HG02571 (cell line): ENCODE results near the gene CHID1.

ENCODE experiments used
- ATAC-seq: cut with Tn5 transposase; IDR thresholded peaks from one replicate; pipeline ENCODE4 v1.9.1; 2021; ENCODE audit warnings: mild to moderate bottlenecking, moderate library complexity; ENCODE audit not compliant: unreplicated experiment

CHID1 gene

DNA sequence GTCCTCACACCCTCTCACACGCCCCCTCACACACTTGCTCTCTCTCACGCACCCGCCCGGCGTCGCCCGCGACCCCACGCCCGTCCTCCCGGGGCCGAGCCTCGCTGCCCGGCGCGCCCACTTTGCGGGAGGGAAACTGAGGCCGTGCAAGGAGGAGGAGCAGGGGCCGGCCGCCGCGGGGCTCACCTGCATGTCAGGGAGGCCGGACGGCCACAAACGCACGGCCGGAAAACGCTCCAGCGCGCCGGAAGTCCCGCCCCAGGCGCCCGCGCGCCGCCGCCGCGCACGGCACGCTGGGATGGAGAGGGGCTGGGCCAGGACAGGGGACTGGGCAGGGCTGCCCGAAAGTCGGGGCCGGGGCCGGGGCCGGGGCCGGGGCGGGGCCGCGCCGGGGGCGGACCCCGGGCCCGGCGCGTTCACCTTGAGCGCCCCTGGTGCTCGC lies at the start of gene CHID1:
Gene CHID1, minus strand, starts transcription at position 222 of the 442 bp plus-strand sequence. CDS start 5,994 bp downstream, outside the sequence.
- peak; percentile 78 for ATAC-seq

DNA sequence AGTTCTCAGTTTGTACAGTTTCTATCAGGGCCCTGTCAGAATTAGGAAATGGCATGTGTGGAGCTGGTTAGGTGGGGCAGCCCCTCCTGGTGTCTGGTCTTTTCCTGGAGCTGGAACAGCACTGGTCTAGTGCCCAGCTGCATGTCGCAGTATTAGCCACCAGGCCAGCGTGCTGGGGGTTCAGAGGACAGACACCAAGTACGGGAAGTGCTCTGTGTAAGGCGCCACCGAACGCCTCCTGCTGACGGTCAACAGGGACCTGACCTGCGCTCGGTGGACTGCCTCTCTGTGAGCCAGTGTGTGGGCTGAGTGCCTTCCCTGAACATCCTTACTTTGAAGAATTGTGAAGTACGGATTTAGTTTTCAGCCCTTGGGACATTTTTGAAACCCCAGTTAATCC lies 49.0 kb upstream of the CHID1 start:
- ATAC-seq, result no peak

DNA sequence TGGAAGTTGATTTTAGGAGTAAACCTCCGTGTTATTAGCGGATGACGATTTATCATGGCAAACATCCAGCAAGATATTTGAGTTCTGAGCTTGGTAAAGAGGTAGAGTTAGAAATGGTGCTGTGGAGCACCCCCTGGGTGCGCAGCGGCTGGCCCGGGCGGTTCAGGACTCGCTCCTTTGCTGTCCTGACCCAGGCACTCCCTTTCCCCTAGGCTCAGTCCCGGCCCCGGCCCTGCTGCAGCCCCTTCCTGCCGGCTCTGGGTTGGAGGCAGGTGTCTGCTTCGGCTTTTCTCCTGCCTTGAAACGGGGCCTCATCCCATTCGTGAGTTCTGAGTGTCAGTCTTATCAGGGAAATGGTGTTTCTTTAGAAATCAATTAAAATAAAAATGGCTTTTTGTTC lies 48.4 kb upstream of the CHID1 start:
- no peak for ATAC-seq

DNA sequence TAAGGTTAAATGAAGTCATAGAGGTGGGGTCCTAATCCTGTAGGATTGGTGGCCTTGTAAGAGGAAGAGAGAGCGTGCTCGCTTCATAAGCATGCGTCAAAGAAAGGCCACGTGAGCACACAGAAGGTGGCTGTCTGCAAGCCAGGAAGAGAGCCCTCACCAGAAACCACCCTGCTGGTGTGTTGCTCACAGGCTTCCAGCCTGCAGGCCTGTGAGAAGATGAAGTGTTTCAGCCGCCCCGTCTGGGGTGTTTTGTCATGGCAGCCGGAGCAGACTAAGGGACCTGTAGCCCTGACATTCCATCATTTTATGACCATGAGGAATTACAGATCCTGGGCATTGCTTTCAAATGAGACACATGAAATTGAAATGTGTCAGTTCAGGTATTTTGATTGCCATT lies 47.5 kb upstream of the CHID1 start:
- ATAC-seq, result no peak

DNA sequence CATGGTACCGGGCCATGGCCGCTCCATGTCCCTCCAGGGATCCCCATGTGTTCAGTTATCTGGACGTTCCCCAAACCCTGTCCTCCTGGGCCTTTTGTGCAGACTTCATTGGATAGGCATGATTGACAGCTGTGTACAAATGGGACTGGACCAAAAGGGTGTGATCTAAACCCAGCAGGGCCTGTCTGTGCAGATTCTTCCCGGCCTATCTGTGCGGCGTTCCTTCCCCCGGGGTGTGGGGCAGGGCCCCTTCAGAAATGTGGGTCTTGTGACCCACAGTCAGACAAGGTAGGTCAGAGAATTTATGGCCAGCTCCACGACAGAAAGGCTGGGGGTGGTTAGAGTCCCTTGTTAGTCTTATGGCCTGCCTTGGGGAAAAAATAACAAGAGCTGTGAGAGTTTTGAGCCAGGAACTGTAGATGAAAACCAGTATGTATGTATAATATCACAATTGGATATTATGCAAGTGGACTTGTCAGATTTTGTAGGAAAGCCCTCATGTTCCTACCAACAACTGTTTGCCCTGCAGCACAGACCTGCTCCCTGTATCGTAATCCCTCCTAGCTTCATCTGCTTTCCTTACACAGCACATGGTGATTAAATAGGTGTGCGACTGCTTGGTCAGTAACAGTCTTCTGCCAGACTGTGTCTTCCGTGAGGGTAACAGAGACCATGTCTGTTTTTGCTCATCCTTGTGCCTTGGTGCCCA lies 46.8 kb upstream of the CHID1 start:
- no peak for ATAC-seq

DNA sequence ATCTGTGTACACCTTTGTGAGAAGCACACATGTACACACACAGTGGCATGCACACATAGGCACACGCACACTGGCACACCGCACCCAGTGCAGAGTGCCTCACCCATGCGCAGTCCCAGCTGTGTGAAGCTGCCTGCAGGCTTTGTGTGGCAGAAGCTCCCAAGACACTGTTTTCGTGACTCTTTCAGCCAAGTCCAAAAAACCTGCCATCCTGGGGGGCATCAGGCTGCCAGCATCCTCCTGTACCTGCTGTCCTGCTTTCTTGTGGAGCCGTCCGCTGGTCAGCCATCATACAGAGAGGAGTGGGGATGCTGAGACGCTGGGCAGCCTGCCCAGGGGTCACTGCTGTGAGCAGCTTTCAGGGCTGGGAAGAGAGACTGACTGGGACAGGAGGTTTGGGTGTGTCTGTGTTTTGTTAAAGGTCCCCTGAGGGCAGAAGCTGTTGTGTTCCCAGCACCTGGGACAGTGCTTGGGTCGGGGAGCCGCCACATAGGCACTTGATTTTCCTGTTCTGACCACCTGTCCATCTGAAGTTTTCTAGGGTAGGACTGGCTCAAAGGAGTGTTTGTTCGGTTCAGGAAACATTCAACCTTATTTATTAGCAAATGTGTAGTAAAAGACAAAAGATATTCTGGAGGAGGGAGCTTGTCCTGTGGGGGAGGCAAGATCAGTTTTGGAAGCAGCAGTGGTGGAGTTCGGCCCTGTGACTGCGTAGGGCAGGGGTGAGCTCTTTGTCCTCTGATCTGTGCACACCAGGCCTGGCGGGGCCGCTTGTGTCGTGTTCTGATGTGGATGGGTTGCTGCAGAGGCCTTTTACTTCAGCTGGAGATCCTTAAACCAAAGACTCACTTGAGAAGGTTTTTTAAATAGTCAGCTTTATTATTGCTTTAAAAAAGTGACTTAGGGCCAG lies 44.8 kb upstream of the CHID1 start:
- ATAC-seq, result no peak

DNA sequence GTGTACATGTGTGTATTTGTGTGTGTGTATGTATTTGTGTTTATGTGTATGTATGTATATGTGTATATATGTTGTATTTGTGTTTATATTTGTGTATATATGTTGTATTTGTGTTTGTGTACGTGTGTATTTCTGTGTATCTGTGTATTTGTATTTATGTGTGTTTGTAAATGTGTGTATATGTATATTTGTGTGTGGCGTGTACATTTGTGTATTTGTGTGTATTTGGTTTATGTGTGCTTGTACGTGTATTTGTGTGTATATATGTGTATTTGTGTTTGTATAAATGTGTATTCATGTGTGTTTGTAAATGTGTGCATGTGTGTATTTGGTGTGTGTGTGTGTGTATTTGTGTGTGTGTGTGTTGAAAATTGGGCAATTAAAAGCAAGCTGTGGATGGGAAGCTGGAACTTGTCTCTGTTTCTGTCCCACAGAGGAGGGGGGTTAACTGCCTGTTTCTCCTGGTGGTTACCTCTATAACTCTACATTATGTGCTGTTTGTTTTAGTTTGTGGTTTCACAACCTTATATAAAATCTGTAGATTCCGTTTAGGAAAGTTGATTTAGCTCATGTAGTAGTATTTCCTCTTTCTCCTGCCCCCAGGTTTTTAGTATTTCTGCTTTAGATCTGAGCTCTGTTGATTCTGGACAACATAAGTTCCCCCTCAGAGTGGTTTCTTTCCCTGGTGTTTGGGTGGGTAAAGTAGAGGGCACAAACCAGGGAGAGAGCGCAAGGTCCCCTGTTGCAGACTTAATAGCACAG lies 44.0 kb upstream of the CHID1 start:
- no peak for ATAC-seq

DNA sequence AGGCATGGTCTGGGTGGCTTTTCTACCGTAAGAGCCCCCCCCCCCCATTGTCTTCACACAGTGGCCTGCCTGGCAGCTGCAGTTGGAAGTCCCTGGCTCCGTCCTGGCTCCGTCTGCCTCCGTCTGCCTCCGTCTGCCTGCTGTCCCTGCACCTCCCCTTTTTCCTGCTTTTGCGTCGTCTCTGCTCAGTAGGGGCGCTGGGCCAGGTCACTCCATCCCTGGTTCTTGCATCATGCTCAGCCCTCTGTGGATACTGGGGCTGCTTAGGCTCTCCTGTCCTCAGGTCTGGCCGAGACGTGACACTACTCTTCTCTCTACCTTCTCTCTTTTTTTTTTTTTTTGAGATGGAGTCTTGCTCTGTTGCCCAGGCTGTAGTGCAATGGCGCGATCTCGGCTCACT lies 42.9 kb upstream of the CHID1 start:
- no peak for ATAC-seq

DNA sequence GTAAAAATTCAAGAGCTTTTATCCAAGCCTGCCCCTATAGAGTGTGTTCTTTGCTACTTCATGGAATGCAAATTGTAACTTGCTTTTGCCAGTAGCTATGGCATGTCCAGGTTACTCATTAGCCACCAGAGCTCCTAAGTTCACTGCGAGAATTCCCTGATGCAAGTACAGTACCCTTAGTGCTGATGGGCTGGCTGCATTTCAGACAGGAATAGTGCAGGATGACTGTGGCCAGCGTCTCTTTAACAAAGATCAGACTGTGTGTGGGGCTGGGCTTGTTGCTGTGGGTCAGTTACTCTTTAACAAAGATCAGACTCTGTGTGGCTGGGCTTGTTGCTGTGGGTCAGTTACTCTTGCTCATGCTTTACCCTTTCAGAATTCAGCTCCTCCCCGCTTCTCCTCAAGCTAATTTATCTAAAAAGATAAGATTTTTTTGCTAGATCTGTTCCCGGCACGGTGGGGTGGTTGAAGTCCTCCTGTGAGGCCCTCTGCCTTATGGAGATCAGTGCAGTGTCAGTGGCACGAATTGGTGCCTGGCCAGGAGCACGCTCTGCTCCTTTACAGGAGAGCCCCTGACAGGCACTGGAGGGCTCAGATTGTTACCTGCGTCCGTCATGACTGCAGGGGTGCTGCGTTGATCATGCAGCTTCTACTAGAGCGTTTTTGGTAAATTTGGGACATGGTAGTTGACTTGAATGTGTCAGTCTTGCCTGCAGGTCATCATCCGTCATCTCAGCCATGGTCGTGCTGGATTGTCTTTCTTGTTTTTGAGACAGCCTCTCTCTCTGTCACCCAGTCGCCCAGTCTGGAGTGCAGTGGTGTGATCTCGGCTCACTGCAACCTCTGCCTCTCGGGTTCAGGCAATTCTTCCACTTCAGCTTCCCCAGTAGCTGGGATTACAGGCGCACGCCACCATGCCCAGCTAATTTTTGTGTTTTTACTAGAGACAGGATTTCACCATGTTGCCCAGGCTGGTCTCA lies 42.1 kb upstream of the CHID1 start:
- ATAC-seq, result no peak

DNA sequence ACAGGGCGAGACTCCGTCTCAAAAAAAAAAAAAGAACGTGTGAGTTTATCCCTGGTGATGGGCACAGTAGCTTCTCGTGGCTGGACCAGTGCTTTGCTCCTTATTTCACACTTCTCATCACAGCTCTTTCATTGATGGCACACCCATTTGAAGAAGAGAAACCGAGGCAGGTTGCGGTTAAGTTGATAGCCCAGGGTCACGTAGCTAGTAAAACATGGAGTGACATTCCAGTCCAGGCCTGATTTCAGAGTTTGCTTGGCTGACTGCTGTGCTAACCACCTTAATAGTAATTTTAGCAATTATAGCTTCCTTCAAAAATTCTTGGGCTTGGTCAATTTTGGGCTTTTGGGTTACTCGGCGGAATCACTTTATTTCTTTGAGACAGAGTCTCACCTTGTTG lies 40.9 kb upstream of the CHID1 start:
- no peak for ATAC-seq

DNA sequence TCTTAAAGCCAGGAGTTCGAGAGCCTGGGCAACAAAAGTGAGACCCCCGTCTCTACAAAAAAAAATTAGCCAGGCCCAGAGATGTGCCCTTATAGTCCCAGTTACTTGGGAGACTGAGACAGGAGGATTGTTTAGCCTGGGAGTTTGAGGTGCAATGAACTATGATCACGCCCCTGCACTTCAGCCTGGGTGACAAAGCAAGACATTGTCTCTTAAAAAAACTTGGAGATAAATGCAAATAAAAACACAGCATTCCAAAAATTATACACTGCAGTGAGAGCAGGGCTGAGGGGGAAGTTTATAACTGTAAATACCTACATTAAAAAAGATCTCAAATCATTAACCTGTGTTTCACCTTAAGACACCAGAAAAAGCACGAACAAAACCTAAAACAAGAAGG lies 37.1 kb upstream of the CHID1 start:
- no peak for ATAC-seq

DNA sequence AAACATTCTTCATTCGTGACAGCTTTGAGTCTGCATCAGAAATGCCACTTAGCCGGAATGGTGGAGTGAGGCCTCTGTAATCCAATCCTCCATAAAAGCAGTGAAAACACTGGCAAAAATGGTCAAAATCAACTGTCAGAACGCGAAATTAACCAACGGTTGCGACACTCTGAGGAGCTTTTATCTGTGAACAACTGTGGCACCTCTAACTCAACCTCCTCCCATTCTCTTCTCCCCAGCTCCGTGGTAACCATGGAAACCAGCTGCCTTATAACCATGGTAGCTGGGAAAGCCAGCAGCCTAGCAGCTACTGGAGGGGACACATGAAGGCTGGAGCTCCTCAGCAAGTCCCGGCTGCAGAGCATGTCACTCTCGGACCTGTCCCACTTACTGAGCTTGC lies 35.4 kb upstream of the CHID1 start:
- no peak for ATAC-seq

DNA sequence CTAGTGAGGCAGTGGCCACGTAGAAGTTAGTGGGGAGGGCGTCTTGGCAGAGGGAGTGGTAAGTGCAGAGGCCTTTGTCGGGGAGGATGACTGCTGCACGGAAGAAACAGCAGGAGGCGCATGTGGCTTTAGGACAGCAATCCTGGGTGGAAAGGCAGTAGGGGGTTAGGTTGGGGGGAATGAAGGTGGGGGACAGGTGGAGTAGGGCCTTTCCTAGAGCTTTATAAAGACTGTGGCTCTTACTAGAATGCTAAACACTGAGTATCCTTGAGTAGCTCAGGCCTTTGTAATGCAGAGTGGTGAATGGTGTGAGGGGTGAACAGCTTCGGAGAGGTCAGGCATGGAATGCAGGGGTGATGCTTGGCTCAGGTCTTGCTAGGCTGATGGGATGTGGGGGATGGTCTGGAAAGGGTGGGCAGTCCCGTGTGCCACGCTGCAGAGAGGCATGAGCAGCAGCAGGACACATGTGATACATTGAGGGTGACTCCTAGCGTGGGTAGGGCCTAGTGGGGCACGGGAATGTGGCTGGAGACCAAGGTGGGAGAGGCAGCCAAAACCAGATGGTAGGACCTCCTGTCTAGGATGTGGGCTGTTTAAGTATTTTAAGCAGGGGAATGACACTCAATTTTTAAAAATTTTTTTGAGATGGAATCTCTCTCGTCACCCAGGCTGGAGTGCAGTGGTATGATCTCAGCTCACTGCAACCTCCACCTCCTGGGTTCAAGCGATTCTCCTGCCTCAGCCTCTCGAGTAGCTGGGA lies 34.3 kb upstream of the CHID1 start:
- ATAC-seq, result no peak

DNA sequence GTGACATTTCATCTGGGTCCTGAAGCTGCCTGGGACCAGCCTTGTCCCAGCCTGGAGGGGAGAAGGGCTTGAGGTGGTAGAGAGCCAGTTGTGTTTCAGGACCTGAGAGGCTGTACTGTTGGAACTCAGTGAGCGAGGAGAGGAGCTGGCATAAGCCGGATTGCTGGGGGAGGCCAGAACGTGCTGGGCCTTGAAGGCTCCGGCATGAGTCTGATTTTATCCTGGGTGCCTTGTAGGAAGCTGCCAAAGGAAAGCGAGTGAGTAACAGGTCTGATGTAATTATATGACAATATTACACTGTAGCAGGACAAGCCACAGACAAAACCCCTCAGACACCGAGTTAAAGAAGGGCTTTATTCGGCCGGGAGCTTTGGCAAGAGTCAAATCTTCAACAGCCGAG lies 32.2 kb upstream of the CHID1 start:
- ATAC-seq, result no peak

DNA sequence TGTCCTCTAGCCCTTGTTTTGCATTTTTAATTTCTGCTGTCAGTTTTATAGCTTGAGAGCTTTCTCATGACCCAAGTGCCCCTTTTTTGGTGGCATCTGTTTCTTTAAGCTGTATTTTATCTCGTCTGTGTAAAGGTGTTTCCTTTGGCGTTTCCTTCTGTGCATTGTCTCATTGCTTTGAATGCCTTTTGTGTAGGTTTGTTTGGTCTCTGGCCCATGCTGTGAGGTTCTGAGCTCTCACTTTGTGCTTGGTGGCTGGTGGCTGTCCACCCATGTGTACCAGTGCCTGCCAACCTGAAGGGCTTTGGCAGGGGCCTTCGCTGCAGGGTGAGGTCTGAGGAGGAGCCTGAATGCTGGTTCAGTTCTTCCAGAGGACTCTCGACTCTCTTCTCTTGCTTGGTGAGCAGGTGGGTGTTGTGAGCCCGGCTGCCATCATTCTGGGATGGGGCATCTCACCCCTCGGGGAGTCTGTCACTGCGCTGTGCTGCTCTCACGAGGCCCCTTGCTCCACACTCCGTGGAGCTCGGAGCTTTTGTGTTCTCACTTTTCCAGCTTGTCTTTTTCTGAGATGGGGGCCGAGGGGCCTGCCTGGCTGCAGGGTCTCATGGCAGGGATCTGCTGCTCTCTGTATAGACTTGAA lies 30.0 kb upstream of the CHID1 start:
- no peak for ATAC-seq

DNA sequence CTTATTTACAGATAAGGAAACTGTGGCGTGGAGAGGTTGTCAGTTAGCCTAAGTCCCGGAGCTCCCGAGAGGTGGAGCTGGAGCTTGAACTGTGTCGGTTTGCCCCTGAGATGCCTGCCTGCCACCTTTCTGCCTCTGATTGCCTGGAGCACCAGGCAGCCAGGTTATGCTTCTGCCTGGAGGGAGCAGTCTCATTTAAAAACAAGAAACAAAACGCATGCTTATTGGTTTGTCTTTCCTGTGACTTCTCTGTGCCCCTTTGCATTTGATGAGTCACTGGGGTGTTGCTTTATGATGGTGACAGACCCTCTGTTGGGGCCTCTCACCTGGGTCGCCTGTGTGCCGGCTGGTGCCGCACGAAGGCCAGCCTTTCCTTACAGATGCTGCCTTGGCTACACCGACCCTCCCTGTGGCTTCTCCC lies 27.2 kb upstream of the CHID1 start:
- no peak for ATAC-seq

DNA sequence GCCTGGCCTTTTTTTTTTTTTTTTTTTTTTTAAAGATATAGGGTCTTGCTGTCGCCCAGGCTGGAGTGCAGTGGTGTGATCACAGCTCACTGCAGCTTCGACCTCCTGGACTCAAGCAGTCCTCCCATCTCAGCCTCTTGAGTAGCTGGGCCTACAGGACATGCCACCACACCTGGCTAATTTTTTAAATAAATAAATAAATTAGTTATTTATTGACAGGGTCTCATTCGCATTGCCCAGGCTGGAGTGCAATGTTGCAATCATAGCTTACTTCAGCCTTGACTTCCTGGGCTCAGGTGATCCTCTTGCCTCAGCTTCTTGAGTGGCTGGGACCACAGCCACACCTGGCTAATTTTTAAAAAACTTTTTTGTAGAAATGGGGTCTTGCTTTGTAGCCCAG lies 25.6 kb upstream of the CHID1 start:
- ATAC-seq, result no peak

DNA sequence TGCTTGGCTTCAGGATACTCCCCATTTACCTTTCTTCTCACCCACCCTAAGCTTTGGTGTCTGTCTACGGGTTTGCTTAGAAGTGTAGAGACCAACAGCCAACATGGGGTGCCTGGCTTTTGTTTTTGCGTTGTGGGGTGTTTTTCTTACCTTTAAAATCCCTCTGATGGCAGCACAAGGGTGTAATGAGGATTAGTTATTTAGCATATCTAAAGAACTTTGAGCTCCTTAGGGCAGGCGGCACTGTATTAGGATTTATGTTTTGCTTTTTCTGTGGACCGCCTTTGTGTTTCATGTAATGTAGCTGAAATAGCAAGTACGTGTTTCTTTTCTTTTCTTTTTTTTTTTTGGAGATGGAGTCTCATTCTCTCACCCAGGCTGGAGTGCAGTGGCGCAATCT lies 23.9 kb upstream of the CHID1 start:
- no peak for ATAC-seq

DNA sequence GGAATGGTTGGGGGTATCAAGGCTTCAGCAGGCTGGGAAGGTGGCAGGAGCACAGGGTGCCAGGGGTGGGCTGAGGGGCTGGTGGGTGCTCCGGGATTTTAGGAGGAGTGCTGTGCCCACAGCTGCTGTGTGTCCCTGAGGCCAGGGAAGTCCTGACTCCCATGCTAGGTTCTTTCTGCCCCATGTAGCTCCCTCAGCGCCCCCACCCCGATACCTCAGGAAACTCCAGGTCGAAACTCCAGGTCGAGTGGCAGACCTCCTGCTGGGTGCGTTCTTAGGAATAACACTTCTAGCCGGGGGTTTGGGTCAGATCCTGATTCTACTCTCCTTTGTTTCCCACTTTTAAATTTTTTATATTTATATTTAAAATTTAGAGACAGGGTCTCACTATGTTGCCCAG lies 23.3 kb upstream of the CHID1 start:
- no peak for ATAC-seq
